GM19025 (cell line): ENCODE results near the gene MKLN1.
"Not testable (repeated sequence)": the region's sequence is repeated elsewhere in the genome, so short reads cannot be mapped to it uniquely, and the experiment has no call there.

Experiments
- ATAC-seq: cut with Tn5 transposase; IDR thresholded peaks from one replicate; pipeline ENCODE4 v1.9.1; 2021; ENCODE audit warnings: mild to moderate bottlenecking, low read depth, moderate library complexity; ENCODE audit not compliant: unreplicated experiment

The MKLN1 gene

GRCh38 chr7:131455001-131455400 is 127.3 kb downstream of the MKLN1 start:
- no peak for ATAC-seq

GRCh38 chr7:131455546-131455945 is 127.9 kb downstream of the MKLN1 start:
- no peak for ATAC-seq

- no peak for ATAC-seq
Observed at GRCh38 chr7:131456338-131456737, 128.7 kb downstream of the MKLN1 start.

GRCh38 chr7:131459256-131459655 is 131.6 kb downstream of the MKLN1 start:
- ATAC-seq = no peak

GRCh38 chr7:131462059-131462458 is 134.4 kb downstream of the MKLN1 start:
- ATAC-seq = no peak

GRCh38 chr7:131462715-131463114 is 135.0 kb downstream of the MKLN1 start:
- ATAC-seq = not testable (repeated sequence)

GRCh38 chr7:131466735-131467365 is 139.2 kb downstream of the MKLN1 start:
- ATAC-seq = no peak

GRCh38 chr7:131467788-131468187 is 140.1 kb downstream of the MKLN1 start:
- no peak for ATAC-seq

GRCh38 chr7:131471250-131472004 is 143.8 kb downstream of the MKLN1 start:
- no peak for ATAC-seq

- ATAC-seq = no peak
Observed at GRCh38 chr7:131476740-131477139, 149.1 kb downstream of the MKLN1 start.

- ATAC-seq = no peak
Observed at GRCh38 chr7:131480384-131481315, 153.0 kb downstream of the MKLN1 start.

GRCh38 chr7:131482800-131483199 is 155.1 kb downstream of the MKLN1 start:
- peak; percentile 57 for ATAC-seq

GRCh38 chr7:131483586-131483985 is 155.9 kb downstream of the MKLN1 start:
- ATAC-seq = no peak

- ATAC-seq = no peak
Observed at GRCh38 chr7:131486346-131486745, 158.7 kb downstream of the MKLN1 start.

- no peak for ATAC-seq
Observed at GRCh38 chr7:131487217-131487616, 159.5 kb downstream of the MKLN1 start.

- no peak for ATAC-seq
Observed at GRCh38 chr7:131488361-131488760, 160.7 kb downstream of the MKLN1 start.

GRCh38 chr7:131489196-131489595 is 161.5 kb downstream of the MKLN1 start:
- ATAC-seq = no peak

GRCh38 chr7:131489881-131490280 is 162.2 kb downstream of the MKLN1 start:
- no peak for ATAC-seq

GRCh38 chr7:131493081-131493480 is 165.4 kb downstream of the MKLN1 start:
- no peak for ATAC-seq

GRCh38 chr7:131493581-131493980 is 165.9 kb downstream of the MKLN1 start:
- no peak for ATAC-seq

- ATAC-seq = no peak
Observed at GRCh38 chr7:131494182-131494581, 166.5 kb downstream of the MKLN1 start.
